ENCODE results near the gene HCRTR1. TPM values are rescaled to one million over a fixed set of nuclear protein-coding genes. Genes with fewer than 3 reads are reported as not detected.

Gene HCRTR1
- total and polyA plus RNA-seq, 8 donors = 0.14 to 0.52 (median 0.19) TPM; not detected in 5

- no peak for TF ChIP-seq CTCF (IDR thresholded peaks at IDR 0.05)
- FAIRE-seq = no peak
- Histone ChIP-seq H3K36me3 (no peaks in the 10 kb centered on the region), H3K27me3 (no peaks in the 10 kb centered on the region), H3K9me3 (no peaks in the 10 kb centered on the region), H3K4me1 (peaks cover 10 to 34% (median 14%) of the 10 kb centered on the region in 3 donors), H3K4me3 (no peak overlapping the region), H3K27ac (no peak overlapping the region)
- no peak for ATAC-seq
- peak in 2 of 6 donors; percentile 12 to 33 for DNase-seq
- intact Hi-C loops (cut with DNase I) = no loop called here
- WGBS, 2 donors = 68 to 76% methylated on average over 11 of the region's 11 CpGs
These were observed 47.3 kb upstream of the HCRTR1 start for GRCh38 chr1:31570228-31570627.

- Histone ChIP-seq H3K4me1 (peaks cover 10 to 34% (median 14%) of the 10 kb centered on the region in 3 donors), H3K9me3 (no peaks in the 10 kb centered on the region), H3K36me3 (no peaks in the 10 kb centered on the region), H3K4me3 (no peak overlapping the region), H3K27me3 (no peaks in the 10 kb centered on the region), H3K27ac (no peak overlapping the region)
- DNase-seq (no peak), FAIRE-seq (no peak), ATAC-seq (no peak)
- 67 to 70% methylated on average over 1 of the region's 1 CpG for WGBS, 2 donors
- intact Hi-C loops (cut with DNase I) = no loop called here
- TF ChIP-seq CTCF (IDR thresholded peaks at IDR 0.05) = no peak
These were observed 46.6 kb upstream of the HCRTR1 start for GRCh38 chr1:31570906-31571305.

GRCh38 chr1:31571340-31572295 lies 45.9 kb upstream of the HCRTR1 start:
- Histone ChIP-seq H3K36me3 (no peaks in the 10 kb centered on the region), H3K27ac (no peak overlapping the region), H3K4me3 (no peak overlapping the region), H3K4me1 (peaks cover 10 to 34% (median 14%) of the 10 kb centered on the region in 3 donors), H3K27me3 (no peaks in the 10 kb centered on the region), H3K9me3 (no peaks in the 10 kb centered on the region)
- intact Hi-C loops (cut with DNase I) = no loop called here
- 76 to 82% methylated on average over 14 of the region's 14 CpGs for WGBS, 2 donors
- TF ChIP-seq CTCF (IDR thresholded peaks at IDR 0.05) = no peak
- FAIRE-seq (no peak), ATAC-seq (no peak), DNase-seq (peak in 1 of 6 donors; percentile 17)

GRCh38 chr1:31572323-31573104 lies 45.0 kb upstream of the HCRTR1 start:
- FAIRE-seq (no peak), DNase-seq (no peak), ATAC-seq (no peak)
- no peaks in the 10 kb centered on the region for H3K27me3 ChIP-seq
- H3K36me3 ChIP-seq = no peaks in the 10 kb centered on the region
- no peaks in the 10 kb centered on the region for H3K9me3 ChIP-seq
- intact Hi-C loops (cut with DNase I) = no loop called here
- 67 to 70% methylated on average over 7 of the region's 7 CpGs for WGBS, 2 donors
- TF ChIP-seq CTCF (IDR thresholded peaks at IDR 0.05) = no peak
- peak overlapping the region; percentile 46 to 89 (median 73) for H3K27ac ChIP-seq
- H3K4me3 ChIP-seq = no peak overlapping the region
- peaks cover 10 to 34% (median 14%) of the 10 kb centered on the region in 3 donors for H3K4me1 ChIP-seq

All from pancreas (tissue), 10 donors.